ENCODE results near the gene CSHL1.
"Not testable (repeated sequence)": the region's sequence is repeated elsewhere in the genome, so short reads cannot be mapped to it uniquely, and the experiment has no call there.

Gene CSHL1

DNA sequence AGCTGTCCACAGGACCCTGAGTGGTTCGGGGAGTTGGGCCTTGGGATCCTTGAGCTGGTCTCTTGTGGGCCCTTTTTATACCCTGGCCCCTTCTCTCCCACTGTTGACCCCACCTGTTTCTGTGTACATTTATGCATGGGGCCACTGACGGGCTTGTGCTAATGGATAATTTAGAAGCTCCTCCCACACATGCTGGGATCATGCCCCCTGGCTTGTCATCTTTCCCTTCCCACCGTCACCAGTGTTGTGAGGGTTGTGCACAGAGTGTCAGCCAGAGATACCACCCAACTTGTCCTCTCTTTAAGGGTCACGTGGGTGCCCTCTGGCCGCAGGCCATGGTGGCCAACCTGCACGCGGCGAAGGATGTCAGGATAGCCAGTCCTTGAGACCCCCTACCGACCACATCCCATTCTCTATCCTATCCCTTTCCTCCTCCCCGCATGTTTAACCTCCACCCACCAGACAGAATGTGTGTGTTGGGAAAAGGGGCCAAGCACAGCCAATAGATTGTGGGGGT is 7.8 kb upstream of the CSHL1 start, which contains the start of gene GH1:
Gene GH1, minus strand, starts transcription at position 51 of the 517 bp plus-strand sequence. CDS start 63 bp downstream, outside the sequence.
- not testable (repeated sequence) for DNase-seq (ENCODE audit: low read depth, low spot score)

DNA sequence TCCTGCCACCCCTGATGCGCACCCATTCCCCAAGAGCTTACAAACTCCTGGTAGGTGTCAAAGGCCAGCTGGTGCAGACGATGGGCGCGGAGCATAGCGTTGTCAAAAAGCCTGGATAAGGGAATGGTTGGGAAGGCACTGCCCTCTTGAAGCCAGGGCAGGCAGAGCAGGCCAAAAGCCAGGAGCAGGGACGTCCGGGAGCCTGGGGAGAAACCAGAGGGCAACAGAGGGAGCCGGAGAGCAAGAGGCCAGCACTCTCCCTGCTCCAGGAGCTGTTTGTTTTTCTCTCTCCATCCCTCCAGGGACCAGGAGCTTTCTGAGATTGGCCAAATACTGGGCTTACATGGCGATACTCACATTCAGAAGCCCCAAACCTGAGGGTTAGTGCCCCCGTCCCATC is 7.2 kb upstream of the CSHL1 start:
- peak; percentile 83 for DNase-seq (ENCODE audit: low read depth, low spot score)

DNA sequence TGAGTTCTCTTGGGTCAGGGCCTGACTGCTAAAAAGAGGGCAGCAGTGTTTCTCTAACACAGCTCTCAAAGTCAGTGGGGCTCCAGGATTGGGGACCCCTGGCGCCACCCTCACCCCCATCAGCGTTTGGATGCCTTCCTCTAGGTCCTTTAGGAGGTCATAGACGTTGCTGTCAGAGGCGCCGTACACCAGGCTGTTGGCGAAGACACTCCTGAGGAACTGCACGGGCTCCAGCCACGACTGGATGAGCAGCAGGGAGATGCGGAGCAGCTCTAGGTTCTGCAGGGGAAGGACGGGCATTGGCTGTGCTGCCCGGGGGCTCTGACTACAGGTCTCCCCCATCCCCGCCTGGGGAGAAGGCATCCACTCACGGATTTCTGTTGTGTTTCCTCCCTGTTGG is 6.6 kb upstream of the CSHL1 start:
- no peak for DNase-seq (ENCODE audit: low read depth, low spot score)

DNA sequence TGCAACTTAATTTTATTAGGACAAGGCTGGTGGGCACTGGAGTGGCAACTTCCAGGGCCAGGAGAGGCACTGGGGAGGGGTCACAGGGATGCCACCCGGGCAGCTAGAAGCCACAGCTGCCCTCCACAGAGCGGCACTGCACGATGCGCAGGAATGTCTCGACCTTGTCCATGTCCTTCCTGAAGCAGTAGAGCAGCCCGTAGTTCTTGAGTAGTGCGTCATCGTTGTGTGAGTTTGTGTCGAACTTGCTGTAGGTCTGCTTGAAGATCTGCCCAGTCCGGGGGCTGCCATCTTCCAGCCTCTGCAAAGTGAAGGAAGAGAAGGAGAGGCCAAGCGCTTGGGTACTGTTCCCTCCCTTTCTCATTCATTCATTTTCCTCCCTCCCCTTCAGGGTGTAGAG is 6.1 kb upstream of the CSHL1 start:
- DNase-seq (ENCODE audit: low read depth, low spot score) = not testable (repeated sequence)

DNA sequence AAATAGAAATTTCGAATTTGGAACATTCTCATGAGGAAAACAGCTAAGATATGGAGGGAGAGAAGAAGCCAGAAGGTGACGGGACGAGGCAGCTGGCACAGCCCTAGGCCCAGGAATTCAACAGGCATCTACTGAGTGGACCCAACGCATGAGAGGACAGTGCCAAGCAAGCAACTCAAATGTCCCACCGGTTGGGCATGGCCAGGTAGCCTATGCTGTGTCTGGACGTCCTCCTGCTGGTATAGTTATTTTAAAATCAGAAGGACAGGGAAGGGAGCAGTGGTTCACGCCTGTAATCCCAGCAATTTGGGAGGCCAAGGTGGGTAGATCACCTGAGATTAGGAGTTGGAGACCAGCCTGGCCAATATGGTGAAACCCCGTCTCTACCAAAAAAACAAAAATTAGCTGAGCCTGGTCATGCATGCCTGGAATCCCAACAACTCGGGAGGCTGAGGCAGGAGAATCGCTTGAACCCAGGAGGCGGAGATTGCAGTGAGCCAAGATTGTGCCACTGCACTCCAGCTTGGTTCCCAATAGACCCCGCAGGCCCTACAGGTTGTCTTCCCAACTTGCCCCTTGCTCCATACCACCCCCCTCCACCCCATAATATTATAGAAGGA is 5.6 kb upstream of the CSHL1 start:
- no peak for DNase-seq (ENCODE audit: low read depth, low spot score)

DNA sequence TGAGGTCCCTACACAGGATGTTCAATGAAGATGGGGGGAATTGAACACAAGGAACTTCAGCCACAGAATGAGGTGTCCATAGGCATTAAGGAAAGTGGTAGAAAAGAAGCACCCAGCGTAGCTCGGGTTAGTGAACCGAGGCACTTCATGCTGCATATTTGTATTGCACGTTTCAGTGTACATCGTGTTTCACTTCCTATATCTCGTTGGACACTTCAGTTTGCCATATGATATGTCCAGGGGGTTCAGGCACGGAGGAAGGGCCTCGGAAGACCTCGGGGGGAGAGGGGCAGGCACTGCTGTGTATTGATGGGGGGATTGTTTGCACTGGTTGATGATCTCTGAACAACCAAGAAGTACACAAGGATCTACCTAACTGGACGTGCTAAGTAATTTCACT is 4.7 kb upstream of the CSHL1 start:
- DNase-seq (ENCODE audit: low read depth, low spot score) = not testable (repeated sequence)

DNA sequence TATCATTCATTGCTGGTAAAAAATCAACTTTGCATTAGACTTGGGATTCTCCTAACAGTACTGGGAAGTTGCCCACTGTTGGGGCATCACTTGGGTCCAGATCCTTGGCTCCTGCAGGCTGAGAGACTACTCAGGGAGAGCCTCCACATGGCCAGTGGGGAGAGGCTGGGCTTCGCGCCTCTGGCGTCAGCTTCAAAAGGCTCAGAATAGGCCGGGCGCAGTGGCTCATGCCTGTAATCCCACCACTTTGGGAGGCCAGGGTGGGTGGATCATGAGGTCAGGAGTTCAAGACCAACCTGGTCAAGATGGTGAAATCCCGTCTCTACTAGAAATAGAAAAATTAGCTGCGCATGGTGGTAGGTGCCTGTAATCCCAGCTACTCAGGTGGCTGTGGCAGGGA is 3.4 kb upstream of the CSHL1 start:
- DNase-seq (ENCODE audit: low read depth, low spot score) = no peak

DNA sequence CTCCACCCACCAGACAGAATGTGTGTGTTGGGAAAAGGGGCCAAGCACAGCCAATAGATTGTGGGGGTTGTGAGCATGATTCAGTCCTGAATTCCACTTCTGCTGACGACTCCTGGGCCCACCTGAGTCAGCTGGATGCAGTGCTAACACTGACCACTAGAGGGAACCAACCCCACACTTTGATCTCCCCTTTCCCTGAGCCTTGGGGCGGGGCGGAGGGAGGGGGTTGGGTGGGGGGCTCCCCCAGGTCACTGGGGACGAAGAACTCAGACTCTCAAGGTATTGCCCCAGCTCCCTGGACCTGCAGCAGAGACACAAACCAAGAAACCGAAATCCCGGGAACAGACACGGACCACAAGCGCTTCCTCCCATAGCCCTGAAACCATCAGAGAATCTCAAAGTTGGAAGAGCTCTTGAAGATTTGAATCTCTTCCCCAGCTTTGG is 621 bp upstream of the CSHL1 start:
- DNase-seq (ENCODE audit: low read depth, low spot score) = peak; percentile 79

DNA sequence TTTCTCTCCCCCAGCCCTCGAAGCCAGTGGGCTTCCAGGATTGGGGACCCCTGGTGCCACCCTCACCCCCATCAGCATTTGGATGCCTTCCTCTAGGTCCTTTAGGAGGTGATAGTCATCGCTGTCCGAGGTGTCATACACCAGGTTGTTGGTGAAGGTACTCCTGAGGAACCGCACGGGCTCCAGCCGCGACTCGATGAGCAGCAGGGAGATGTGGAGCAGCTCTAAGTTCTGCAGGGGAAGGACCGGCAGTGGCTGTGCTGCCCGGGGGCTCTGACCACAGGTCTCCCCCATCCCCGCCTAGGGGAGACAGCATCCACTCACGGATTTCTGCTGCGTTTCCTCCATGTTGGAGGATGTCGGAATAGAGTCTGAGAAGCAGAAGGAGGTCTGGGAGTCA is 962 bp downstream of the CSHL1 start:
- no peak for DNase-seq (ENCODE audit: low read depth, low spot score)

DNA sequence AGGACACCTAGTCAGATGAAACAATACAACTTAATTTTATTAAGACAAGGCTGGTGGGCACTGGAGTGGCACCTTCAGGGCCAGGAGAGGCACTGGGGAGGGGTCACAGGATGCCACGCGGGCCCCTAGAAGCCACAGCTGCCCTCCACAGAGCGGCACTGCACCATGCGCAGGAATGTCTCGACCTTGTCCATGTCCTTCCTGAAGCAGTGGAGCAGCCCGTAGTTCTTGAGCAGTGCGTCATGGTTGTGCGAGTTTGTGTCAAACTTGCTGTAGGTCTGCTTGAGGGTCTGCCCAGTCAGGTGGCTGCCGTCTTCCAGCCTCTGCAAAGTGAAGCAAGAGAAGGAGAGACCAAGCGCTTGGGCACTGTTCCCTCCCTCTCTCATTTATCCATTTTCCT is 1.5 kb downstream of the CSHL1 start:
- not testable (repeated sequence) for DNase-seq (ENCODE audit: low read depth, low spot score)

DNA sequence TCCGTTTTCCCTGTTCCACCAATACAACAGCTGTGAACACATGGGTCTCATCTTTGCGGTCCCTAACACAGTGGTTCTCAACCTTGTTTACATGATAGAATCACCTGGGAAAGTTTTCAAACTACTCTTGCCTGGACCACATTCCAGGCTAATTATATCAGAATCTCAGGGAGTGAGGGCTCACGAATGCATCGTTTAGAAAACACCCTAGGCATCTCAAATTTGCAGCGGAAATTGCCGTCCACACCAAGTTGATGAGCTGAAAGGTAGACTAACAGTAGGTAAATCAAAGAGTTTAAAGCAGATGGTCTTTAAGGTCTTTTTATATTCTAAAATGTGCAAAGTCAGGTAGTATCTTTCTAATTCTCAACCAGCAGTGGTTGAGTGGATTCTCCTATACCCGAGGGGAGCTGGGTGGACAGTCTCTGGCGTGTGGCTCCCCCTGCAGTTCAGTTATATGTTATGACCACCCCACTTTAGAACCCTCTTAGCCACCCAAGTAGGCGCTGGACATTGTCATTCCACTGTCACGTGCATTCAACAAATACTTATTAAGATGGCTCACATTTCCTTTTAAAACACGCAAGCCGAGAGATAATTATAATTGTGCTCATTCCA is 3.8 kb downstream of the CSHL1 start:
- DNase-seq (ENCODE audit: low read depth, low spot score) = peak; percentile 37

DNA sequence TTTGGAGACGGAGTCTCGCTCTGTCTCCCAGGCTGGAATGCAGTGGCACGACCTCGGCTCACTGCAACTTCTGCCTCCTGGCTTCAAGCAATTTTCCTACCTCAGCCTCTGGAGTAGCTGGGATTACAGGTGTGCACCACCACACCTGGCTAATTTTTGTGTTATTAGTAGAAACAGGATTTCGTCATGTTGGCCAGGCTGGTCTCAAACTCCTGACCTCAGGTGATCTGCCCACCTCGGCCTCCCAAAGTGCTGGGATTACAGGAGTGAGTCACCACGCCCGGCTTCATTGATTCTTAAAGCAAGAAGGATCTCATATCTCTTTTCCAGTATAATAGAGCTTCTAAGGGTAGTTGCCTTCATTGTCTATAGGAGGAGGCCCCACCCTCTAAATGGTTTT is 6.3 kb downstream of the CSHL1 start:
- DNase-seq (ENCODE audit: low read depth, low spot score) = not testable (repeated sequence)

DNA sequence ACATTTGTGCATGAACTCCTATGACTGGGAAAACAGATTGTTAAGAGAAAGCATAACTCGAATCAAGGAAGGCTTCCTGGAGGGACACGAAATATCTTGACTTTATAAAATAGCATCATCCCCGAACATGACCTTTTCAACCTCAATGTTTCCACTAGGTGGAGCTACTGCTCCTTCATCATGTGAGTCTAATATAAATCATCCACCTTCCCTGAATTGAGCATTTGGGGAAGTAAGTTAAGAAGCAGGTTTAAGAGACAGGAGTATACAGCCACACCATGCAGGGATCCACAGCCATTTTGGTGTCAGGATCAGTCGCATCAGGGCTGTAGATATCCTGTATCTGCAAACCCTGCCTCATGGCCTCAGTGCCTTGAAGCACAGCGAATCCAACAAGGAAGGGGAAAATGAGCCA is 7.3 kb downstream of the CSHL1 start:
- DNase-seq (ENCODE audit: low read depth, low spot score) = not testable (repeated sequence)

DNA sequence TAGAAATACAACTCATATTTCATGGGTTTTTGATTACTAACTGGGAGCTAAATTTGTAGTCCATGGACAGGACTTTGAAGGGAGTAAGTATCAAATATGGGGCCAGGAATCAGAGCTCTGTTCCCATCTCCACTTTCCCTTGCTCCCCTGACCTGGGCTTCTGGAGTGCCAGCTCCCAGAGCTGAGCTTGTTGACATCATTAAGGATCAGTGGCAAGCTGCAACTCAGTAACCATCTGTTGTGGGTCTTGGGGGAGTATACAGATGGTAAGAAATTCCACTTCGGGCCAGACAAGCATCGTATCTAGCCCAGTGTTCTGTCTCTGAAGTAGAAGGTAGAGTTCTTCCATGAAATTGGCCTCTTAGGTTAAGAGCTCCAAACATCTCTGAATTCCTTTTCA is 9.1 kb downstream of the CSHL1 start:
- not testable (repeated sequence) for DNase-seq (ENCODE audit: low read depth, low spot score)

DNA sequence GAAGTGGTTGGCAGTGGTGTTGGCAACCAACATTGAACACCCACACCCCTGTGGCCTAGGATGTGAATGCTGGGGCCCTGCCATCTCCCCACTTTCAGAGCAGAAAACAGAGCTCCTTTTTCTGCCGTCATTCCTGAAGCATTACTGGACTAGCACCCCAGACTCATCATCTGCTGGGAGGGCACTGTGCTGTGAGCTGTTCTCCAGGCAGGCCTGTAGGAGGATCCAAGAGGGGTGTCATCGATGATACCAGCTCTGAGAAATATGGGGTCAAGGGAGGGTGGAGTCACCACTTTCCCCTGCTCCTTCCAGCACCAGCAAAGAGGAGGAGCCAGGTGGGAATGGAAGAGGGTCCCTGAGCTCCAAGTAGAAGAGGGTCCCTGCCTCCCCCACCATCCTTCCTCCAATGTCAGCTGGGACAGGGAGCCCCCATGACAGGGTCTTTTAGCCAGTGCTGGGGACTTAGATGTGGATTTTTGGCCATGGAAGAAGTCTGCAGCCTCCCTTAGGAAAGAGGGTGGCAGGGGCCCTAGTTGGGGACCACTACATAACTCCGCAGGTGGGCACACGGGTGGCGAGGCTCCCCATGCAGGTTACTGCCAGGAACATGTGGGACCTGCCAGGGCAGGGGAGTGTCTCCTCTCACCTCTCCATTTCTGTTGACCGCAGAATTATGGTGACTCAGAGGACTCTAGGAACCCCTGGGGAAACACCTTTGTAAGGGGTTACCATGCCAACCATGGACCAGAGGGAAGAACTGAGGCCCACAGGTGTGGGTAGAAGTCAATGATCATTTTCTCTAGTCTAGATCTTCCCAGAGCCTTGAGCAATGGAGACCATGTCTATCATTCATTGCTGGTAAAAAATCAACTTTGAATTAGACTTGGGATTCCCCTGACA is 11.9 kb downstream of the CSHL1 start:
- not testable (repeated sequence) for DNase-seq (ENCODE audit: low read depth, low spot score)

DNA sequence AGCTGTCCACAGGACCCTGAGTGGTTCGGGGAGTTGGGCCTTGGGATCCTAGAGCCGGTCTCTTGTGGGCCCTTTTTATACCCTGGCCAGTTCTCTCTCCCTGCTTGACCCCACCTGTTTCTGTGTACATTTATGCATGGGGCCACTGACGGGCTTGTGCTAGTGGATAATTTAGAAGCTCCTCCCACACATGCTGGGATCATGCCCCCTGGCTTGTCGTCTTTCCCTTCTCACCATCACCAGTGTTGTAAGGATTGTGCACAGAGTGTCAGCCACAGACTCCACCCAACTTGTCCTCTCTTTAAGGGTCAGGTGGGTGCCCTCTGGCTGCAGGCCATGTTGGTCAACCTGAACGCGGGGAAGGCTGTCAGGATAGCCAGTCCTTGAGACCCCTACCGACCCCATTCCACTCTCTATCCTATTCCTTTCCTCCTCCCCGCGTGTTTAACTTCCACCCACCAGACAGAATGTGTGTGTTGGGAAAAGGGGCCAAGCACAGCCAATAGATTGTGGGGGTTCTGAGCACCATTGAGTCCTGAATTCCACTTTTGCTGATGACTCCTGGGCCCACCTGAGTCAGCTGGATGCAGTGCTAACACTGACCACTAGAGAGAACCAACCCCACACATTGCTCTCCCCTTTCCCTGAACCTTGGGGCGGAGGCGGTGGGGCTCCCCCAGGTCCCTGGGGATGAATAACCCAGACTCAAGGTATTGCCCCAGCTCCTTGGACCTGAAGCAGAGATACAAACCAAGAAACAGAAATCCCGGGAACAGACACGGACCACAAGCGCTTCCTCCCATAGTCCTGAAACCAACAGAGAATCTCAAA is 14.3 kb downstream of the CSHL1 start, which contains the start of gene CSH1:
Gene CSH1, minus strand, starts transcription at position 51 of the 831 bp plus-strand sequence. CDS start 63 bp downstream, outside the sequence.
- DNase-seq (ENCODE audit: low read depth, low spot score) = not testable (repeated sequence)

DNA sequence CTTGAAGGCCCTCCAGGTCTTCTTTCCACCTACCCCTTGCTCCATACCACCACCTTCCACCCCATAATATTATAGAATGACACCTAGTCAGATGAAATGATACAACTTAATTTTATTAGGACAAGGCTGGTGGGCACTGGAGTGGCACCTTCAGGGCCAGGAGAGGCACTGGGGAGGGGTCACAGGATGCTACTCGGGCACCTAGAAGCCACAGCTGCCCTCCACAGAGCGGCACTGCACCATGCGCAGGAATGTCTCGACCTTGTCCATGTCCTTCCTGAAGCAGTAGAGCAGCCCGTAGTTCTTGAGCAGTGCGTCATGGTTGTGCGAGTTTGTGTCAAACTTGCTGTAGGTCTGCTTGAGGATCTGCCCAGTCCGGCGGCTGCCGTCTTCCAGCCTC is 16.2 kb downstream of the CSHL1 start:
- not testable (repeated sequence) for DNase-seq (ENCODE audit: low read depth, low spot score)

DNA sequence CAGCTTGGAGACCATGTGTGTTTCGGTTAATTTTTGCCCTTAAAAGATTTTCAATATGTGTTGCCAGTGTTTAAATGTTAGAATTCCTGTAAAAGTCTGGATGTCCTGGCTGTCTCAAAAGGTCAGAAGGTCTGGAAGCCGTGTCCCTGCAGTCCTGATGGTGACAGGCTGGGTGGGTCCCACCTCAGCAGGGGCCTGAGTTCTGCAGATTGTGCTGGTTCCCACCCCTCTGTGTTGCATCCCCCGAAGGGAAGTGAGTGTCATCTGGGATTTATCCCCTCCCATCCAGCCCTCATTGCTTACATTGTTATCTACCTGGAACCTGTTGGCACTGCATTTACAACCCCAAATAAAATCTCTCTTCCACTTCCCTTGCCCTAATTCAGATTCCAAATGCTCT is 17.0 kb downstream of the CSHL1 start:
- DNase-seq (ENCODE audit: low read depth, low spot score) = not testable (repeated sequence)

DNA sequence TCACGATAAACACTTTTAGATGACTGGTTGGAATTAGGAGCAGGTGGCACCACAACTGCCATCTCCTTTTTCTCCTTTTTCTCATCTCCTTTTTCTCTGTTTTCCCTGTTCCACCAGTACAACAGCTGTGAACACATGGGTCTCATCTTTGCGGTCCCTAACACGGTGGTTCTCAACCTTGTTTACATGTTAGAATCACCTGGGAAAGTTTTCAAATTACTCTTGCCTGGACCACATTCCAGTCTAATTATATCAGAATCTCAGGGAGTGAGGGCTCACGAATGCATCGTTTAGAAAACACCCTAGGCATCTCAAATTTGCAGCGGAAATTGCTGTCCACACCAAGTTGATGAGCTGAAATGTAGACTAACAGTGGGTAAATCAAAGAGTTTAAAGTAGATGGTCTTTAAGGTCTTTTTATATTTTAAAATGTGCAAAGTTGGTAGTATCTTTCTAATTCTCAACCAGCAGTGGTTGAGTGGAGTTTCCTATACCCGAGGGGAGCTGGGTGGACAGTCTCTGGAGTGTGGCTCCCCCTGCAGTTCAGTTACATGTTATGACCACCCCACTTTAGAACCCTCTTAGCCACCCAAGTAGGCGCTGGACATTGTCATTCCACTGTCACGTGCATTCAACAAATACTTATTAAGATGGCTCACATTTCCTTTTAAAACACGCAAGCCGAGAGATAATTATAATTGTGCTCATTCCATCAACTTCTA is 18.6 kb downstream of the CSHL1 start:
- DNase-seq (ENCODE audit: low read depth, low spot score) = not testable (repeated sequence)
